HG02973 (cell line): ENCODE measurements around the gene MS4A10.
"Not testable (repeated sequence)": the region's sequence is repeated elsewhere in the genome, so short reads cannot be mapped to it uniquely, and the experiment has no call there.

Source experiments
- ATAC-seq: cut with Tn5 transposase; IDR thresholded peaks from one replicate; pipeline ENCODE4 v1.9.1; 2021; ENCODE audit warnings: moderate library complexity; ENCODE audit not compliant: unreplicated experiment

The MS4A10 gene

DNA sequence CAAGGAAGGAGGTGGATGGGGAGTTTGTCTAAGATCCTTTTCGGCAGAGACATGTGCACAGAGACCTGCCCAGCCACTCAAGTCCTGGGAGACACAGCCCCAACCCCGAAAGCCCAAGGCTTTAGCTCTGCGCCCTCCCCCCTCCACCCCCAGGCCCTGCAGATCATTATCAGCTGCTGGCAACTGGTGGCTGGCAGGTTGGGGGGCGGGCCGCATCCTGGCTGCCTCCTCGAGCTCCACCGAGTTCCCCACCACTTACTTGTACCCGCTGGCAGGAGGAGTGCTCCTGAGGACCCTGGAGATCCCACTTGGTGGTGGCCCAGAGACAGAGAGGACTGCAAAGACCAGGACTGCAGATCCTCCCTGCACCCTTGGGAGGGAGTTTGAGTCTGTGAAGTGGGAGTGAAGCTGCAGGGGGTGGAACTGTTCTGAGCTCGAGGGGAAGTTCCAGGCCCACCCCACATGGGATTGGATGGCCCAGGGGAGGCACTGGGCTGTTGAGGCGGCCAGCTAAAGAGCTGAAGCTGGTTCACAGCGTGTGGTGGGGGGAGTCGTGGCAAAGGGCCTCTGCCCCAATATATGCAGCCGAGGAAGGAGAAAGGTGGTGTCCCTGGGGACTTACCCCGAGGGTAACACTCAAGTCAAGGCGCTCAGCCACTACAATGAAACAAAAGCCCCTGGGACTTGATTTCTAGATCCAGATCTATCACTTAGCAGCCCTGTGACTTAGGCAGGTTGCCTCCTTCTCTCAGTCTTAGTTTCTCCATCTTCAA, 36.9 kb downstream of the MS4A10 start:
- ATAC-seq, result no peak

GRCh38 chr11:60823745-60824306, 38.7 kb downstream of the MS4A10 start:
- not testable (repeated sequence) for ATAC-seq

DNA sequence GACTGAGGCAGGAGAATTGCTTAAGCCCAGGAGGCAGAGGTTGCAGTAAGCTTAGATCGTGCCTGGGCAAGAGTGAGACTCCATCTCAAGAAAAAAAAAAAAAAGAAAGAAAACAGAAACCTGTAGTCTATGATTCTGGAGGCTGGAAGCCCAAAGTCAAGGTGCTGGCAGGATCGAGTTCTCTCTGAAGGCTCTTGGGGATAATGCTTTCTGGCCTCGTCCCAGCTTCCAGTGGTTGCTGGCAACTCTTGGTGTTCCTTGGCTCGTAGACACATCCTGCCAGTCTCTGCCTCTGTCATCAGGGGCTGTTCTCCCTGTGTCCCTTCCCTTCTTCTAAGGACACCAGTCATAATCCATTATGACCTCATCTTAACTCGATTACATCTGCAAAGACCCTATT, 40.0 kb downstream of the MS4A10 start:
- no peak for ATAC-seq

DNA sequence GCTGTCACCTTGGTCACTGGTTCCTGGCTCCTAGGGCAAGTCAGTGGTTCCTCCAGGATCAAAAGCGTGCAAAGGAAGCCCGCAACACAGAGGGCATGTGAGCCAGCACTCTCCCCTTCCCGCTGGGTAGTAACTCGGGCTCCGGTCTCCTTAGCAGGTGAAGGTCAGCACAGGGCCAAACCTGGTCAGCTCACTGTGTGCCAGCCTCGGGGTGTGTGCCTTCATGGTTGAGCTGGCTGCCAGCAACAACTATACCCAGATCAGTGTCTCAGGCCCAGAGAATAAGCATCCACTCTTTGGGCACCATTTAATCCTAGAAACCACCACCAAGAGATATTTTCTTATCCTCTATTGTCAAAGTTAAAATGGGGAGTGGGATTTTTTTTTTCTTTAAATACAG, 40.7 kb downstream of the MS4A10 start:
- no peak for ATAC-seq

DNA sequence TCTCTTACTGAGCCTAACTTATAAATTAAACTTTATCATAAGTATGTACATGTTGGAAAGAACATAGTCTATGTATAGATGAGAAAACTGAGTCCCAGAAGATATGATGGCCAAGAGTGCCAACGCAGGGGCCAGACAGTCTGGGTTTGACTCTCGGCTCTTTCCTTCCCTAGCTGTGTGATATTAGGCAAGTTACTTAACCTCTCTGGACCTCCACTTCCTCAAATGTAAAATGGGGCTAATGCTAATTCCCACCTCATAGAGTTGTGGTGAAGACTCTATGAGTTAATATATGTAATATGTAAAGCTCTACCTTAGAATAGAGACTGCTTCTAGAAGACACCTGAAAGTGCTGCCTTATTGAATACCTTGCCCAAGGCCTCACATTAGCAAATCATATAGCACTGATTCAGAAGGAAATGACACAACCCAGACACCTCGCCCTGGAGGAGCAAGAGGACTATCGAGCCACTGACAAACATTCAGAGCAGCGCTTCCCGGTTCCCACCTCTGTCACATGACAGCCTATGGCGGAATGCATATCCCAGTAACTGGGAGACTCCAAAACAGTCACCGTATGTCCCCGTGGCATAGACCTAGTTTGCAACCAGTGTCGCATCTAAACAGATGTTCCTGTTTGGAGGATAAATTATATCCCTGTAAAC, 45.5 kb downstream of the MS4A10 start:
- ATAC-seq, result peak; percentile 32

- peak; percentile 75 for ATAC-seq
These were observed 46.0 kb downstream of the MS4A10 start for GRCh38 chr11:60831143-60831500.

GRCh38 chr11:60831501-60832079, 46.5 kb downstream of the MS4A10 start:
- ATAC-seq, result no peak

GRCh38 chr11:60834742-60835533, 49.8 kb downstream of the MS4A10 start:
- no peak for ATAC-seq

GRCh38 chr11:60835534-60835846, 50.4 kb downstream of the MS4A10 start:
- no peak for ATAC-seq

DNA sequence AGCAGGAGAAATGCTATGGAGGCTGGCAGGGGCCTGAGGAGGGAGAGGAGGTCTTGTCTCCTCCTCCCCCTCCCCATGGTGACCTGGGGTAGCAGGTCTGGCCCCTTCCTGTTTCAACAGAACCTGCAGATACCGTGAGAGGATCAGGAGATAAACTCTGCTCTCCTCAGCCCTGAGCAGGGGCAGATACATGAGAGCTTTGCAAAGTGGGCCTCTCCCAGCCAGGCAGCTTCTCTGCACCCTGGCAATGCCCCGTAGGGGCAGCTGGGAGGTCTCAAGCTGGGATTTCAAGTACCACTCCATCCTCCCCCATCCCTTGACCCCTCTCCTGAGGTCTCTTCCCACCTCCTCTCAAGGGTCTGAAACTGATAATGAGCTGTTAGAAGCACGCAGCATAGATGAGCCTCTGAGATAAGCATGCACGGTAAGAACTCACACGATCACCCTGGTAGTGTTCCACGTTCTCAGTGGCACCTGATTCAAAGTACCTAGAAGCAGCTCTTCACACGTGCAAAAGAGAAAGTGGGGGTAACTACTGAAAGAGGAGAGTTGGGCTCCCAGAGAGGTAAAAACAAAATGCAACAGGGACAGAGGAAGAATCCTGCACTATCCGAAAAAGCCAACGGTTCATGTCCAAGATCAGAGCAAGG, 51.9 kb downstream of the MS4A10 start:
- no peak for ATAC-seq

GRCh38 chr11:60838132-60838531, 53.0 kb downstream of the MS4A10 start:
- ATAC-seq, result no peak

DNA sequence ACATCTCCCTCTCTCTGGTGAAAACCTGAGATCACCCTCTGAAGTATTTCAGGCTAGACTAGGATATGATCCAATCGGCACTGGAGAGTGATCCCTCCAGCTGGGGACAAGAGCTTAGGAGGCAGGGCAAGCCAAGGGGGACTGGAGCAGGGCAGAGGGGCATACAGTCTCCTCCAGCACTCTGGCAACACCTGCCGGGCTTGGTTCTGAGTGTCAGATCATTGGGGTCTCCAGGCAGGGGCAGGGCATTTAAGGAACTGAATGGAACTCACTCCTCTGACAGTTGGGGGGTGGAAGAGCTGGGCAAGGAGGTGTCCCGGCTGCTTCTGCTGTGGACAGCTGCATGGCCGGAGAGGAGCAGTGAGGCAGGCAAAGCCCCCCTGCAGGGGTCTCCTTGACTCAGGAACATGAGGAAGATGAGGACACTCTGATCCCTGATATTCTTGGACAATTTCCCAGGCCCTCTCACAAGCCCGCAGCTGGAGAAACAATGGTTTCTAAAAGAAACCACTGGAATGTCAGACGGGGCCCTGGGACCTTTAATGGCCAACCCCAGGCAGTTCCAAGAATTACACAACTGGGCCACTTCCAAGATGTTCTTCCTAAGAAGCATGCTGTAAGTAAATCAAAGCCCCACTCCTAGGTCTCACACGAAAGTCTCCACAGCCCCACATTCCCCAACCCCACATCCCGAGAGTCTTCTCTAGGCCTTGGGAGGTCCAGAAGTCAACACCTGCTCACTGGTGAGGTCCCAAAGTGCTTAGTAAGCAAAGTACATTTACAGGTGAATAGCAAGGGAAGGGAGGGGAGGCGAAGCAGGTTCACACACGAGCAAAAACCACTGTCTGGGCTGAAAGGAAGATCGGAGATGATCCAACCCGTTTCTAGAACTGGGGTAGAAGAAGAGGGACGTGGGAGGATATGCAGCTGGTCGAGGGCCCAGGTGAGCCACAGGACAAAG, 55.6 kb downstream of the MS4A10 start:
- ATAC-seq, result no peak

GRCh38 chr11:60841797-60842667, 56.9 kb downstream of the MS4A10 start, which contains the start of gene CCDC86:
Gene CCDC86 (plus strand): TSS chr11:60842113. CDS start chr11:60842125, 12 bp downstream.
- peak; percentile 67 for ATAC-seq

- no peak for ATAC-seq
These were observed 57.8 kb downstream of the MS4A10 start for GRCh38 chr11:60842668-60843600.

DNA sequence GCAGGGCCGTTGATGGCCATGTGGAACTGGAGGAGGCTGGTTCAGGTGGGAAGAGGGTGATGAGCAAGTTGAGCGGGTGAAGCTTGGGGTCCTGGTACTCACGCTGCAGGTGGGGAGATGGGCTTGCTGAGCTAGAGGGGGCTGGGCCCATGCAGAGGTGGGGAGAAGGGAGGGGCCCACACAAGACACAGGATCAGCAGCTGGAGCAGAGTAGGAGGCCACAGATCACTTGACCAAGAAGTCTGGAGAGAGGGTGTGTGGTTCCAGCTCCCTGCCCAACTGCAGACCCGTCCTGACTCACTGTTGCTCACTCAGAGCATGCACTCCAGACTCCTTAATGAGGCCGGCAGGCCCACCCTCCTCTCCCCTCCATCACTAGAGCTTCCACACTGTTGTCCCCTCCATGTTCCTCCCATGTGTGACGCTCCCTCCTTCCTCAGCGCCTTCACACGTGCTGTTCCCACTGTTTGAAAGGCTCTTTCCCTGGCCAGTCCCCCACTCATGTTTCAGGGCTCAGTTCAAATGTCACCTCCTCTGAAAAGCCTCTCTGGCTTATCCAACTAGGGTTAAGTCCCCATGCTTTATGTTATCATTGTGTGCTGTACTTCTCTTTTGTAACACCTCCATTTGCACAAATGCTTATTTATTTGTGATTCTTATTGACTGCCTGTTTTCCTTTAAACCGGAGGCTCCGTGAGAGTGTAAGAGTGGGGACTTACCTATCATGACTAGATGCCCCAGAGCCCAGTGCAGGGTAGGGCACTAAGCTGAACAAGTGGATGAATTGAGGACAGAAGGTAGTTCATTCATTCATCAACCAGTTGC, 59.1 kb downstream of the MS4A10 start:
- ATAC-seq, result no peak

GRCh38 chr11:60844870-60845221, 59.7 kb downstream of the MS4A10 start:
- no peak for ATAC-seq

DNA sequence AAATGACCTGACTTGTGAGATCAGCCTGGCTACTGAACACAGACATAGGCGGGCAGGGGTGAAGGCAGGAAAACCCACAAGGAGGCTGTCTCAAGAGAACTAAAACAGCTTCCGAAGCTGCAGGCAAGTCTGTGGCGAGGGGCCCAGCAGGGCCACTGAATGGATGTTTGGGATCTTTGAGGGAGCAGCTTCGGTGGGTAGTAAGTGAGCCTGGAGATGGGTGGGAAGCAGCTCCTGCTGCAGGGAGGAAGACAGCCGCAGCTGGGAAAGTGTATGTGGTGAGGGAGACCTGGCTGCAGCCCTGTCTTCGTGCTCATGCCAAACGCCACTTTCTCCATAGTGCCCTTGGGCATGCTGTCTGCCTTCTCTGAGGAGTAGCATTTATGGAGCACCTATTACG, 60.2 kb downstream of the MS4A10 start:
- no peak for ATAC-seq
